Measurements from ENCODE around the gene SLC1A2.

Gene SLC1A2

DNA sequence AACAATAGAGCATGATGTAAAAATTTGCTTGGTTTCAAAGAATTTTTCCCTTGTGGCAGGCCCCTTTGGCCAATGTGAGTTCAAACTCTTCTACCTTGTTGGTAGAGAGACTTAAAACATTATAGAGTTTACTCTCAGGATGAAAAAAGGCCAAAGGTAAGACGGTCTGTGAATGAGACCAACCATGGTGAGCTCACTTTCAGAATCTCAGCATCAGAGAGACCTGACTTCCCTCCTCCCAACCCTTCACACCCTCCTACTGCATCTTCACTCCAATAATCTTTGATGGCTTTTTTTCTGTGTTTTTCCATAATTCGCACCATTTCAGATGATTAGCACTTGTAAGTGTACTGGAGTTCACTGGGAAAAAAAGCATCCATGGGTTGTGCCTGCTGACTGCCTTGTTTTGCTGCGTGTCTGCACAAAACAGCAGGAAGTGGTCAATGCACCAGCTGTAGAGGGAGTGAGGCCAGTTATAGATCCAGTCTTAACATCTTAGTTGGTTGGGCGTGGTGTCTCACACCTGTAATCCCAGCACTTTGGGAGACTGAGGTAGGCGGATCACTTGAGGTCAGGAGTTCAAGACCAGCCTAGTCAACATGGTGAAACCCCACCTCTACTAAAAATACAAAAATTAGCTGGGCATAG, 64.1 kb downstream of the SLC1A2 start:
- TF ChIP-seq, protein P1, sequence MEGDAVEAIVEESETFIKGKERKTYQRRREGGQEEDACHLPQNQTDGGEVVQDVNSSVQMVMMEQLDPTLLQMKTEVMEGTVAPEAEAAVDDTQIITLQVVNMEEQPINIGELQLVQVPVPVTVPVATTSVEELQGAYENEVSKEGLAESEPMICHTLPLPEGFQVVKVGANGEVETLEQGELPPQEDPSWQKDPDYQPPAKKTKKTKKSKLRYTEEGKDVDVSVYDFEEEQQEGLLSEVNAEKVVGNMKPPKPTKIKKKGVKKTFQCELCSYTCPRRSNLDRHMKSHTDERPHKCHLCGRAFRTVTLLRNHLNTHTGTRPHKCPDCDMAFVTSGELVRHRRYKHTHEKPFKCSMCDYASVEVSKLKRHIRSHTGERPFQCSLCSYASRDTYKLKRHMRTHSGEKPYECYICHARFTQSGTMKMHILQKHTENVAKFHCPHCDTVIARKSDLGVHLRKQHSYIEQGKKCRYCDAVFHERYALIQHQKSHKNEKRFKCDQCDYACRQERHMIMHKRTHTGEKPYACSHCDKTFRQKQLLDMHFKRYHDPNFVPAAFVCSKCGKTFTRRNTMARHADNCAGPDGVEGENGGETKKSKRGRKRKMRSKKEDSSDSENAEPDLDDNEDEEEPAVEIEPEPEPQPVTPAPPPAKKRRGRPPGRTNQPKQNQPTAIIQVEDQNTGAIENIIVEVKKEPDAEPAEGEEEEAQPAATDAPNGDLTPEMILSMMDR (IDR thresholded peaks at IDR 0.05) = no peak

DNA sequence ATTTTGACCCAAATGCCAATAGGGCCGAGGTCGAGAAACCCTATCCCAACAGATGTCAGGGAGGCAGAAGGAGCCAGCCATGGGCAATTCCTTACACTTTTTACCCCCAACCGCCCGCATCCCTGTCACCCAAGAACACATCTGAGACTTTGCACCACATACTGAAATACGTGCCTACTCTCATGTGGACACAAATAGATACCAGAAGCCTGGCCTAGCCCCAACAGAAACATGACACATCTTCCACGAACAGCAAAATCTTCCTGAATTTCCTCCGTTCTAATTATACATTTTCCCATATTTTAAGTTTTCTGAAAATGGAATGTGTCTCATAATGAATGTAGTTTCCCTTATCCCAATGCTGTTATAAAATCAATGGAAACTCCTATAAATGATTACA, 64.7 kb downstream of the SLC1A2 start:
- TF ChIP-seq, protein P1 (IDR thresholded peaks at IDR 0.05) = no peak

GRCh38 chr11:35352077-35352888, 67.1 kb downstream of the SLC1A2 start:
- TF ChIP-seq, protein P1 (IDR thresholded peaks at IDR 0.05) = no peak

DNA sequence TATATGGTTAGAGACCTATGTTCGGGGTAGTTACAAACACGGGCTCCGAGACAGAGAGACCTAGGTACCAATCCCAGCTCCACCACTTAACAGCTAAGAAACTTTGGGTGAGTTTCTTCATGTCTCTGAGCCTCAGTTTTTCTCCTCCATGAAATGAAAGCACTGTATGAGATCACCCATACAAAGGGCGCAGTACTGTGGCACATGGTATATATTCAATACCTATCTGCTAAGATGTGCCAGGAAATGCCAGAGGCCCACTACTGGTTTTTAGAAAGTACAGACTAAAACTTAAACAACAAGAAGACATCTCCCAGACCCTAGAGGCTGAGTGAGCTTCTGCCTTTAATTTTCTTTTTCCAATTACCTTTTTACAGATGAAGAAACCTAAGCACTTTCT, 69.5 kb downstream of the SLC1A2 start:
- TF ChIP-seq, protein P1 (IDR thresholded peaks at IDR 0.05) = no peak

- TF ChIP-seq, protein P1 (IDR thresholded peaks at IDR 0.05) = no peak
Observed at GRCh38 chr11:35348898-35349687, 70.3 kb downstream of the SLC1A2 start.

- TF ChIP-seq, protein P1 (IDR thresholded peaks at IDR 0.05) = no peak
Observed at GRCh38 chr11:35347921-35348331, 71.4 kb downstream of the SLC1A2 start.

GRCh38 chr11:35347173-35347878, 72.0 kb downstream of the SLC1A2 start:
- TF ChIP-seq, protein P1 (IDR thresholded peaks at IDR 0.05) = no peak

Measured in LNCAP (cell line).